Measurements from ENCODE around the gene WWC2.

DNA sequence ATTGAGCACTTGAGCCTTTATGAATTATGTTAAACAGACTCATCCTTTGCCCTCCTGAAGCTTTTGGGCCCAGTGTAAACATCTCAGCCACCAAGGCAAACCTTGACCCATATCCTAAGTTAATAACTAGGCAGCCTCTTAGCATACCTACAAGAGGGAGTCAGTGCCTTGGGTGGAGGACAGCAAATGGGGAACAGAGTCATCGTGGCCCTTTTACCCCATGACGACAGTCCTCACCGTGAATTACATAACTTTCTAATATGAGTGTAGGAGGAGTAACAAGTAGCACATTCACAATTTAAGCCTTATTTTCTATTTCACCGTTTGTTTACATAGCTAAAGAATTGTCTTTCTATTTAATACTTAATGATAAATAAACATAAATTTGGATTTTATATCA is 204.2 kb downstream of the WWC2 start:
- TF ChIP-seq, protein P1, sequence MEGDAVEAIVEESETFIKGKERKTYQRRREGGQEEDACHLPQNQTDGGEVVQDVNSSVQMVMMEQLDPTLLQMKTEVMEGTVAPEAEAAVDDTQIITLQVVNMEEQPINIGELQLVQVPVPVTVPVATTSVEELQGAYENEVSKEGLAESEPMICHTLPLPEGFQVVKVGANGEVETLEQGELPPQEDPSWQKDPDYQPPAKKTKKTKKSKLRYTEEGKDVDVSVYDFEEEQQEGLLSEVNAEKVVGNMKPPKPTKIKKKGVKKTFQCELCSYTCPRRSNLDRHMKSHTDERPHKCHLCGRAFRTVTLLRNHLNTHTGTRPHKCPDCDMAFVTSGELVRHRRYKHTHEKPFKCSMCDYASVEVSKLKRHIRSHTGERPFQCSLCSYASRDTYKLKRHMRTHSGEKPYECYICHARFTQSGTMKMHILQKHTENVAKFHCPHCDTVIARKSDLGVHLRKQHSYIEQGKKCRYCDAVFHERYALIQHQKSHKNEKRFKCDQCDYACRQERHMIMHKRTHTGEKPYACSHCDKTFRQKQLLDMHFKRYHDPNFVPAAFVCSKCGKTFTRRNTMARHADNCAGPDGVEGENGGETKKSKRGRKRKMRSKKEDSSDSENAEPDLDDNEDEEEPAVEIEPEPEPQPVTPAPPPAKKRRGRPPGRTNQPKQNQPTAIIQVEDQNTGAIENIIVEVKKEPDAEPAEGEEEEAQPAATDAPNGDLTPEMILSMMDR (conservative IDR thresholded peaks at IDR 0.05; ENCODE audit: low read depth, low read length) = no peak
- no peak for TF ChIP-seq EZH2 (IDR thresholded peaks at IDR 0.05; ENCODE audit: borderline replicate concordance, low read depth, low read length, poor library complexity, severe bottlenecking)
